GM18951 (cell line): Measurements from ENCODE around the gene CDH23.
"Not testable (repeated sequence)": the region's sequence is repeated elsewhere in the genome, so short reads cannot be mapped to it uniquely, and the experiment has no call there.

Experiments
- POLR2A ChIP-seq: IDR thresholded peaks from 4 replicates; pipeline ENCODE4 v1.6.1; 2011; ENCODE audit warnings: mild to moderate bottlenecking; ENCODE audit not compliant: insufficient read length, insufficient read depth; ENCODE audit errors: extremely low read depth
- in situ Hi-C: fragments of 300-500 bp; cut with MboI; formaldehyde crosslinking; loops from one replicate; pipeline ENCODE4 v1.12.0; 2022; ENCODE audit warnings: low sequenced_read_pairs, mixed read lengths, inconsistent platforms; ENCODE audit not compliant: unreplicated experiment

CDH23 gene

GRCh38 chr10:71850021-71850742, 453.5 kb downstream of the CDH23 start:
- in situ Hi-C loops = no loop called here
- TF ChIP-seq POLR2A = no peak

- TF ChIP-seq POLR2A = peak; percentile 98
- in situ Hi-C loops = no loop called here
These were observed 454.2 kb downstream of the CDH23 start, which contains the start of gene PSAP for GRCh38 chr10:71850743-71851464. TSS of gene PSAP (minus strand) at chr10:71851251. CDS start at chr10:71851221, 30 bp downstream.

GRCh38 chr10:71851465-71852095, 454.9 kb downstream of the CDH23 start:
- in situ Hi-C loops = not testable (repeated sequence)

- in situ Hi-C loops = no loop called here
- no peak for TF ChIP-seq POLR2A
These were observed 455.7 kb downstream of the CDH23 start for GRCh38 chr10:71852355-71852937.

DNA sequence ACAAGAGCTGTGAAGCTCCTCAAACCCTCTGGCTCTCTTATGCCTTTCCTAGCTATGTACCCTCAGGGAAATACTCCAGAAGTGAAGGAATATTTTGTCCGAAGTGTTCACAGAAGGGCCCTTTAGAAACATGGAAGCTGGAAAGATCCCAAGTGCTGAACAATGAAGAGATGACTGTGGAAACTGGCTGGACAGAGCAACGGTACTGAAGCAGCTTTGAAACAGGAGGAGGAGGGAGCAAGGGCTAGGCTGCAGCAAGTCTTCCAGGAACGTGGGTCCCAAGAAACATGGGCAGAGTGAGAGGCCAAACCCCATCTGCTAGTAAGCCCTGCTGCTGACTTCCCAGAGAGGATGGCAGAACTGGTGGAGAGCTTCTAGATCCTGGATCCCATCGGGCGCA, 457.3 kb downstream of the CDH23 start:
- in situ Hi-C loops = no loop called here
- TF ChIP-seq POLR2A = no peak

- in situ Hi-C loops = no loop called here
- TF ChIP-seq POLR2A = no peak
These were observed 459.9 kb downstream of the CDH23 start for GRCh38 chr10:71856619-71857018.

DNA sequence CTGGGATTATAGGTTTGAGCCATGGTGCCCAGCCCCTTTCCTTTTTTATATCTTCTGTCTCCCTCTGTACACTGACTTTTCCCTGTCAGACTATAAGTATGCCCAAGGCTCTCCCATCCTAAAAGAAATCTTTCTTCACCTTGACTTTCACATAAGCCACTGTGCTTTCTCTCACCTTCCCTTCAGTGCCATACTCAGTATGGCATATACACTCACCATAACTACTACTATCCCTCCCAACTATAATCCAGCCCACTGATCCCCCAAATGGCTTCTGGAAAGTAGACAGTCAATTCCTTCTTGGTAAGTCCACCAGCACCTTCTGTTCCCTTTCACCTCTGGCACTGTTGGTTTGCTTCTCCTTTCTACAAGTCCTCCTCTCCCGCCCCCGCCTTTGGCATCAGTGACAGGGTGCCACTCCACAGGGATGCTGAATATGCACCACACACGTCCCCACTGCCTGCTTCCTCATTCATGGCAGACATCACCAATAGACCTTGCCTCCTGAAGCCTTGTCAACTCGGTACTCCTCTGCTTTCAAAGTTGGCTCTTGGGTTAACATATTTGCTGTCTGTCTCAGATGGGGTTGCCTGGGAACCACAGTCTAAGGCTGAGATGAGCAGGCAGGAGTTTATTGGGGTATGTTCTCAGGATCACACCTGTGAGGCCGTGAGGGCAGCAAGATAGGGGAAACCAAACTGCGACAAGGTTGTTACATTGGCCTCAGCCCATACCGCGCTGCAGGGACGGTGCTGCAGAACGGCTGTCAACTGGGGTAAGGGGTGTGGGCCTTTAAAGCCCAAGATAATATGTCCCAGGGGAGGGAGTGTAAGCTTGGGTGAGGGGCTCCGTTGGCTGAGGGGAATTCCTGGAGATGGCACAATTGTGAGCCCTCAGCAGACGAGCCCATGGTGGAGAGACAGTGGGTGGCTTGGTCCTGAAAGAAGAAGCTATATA, 461.5 kb downstream of the CDH23 start:
- TF ChIP-seq POLR2A = no peak
- in situ Hi-C loops = no loop called here

GRCh38 chr10:71860243-71861029, 463.7 kb downstream of the CDH23 start:
- in situ Hi-C loops = no loop called here
- TF ChIP-seq POLR2A = no peak

GRCh38 chr10:71863203-71863602, 466.5 kb downstream of the CDH23 start:
- no peak for TF ChIP-seq POLR2A
- in situ Hi-C loops = no loop called here

- in situ Hi-C loops = no loop called here
- TF ChIP-seq POLR2A = no peak
These were observed 468.2 kb downstream of the CDH23 start for GRCh38 chr10:71864911-71865361.
